GM23338 (cell line): ENCODE results near the gene SMTNL1. TPM values are rescaled to one million over a fixed set of nuclear protein-coding genes. Genes with fewer than 3 reads are reported as not detected.
A peak's percentile ranks its signal among the peaks of the same experiment; 100 is the strongest.

Experiments used
- ATAC-seq: fragments of 200-7000 bp; cut with Tn5 transposase; 3 replicates; pipeline ENCODE4 v1.9.1; 2020
- DNase-seq: peaks from one replicate; pipeline ENCODE4 v3.0.0-alpha.2; 2015; ENCODE audit warnings: low spot score
- H2AFZ ChIP-seq: fragments of 200-600 bp; sonication (generic); 2 replicates; pipeline ENCODE4 v1.8.0; 2016; ENCODE audit warnings: antibody characterized with exemption, mild to moderate bottlenecking, moderate library complexity
- H3F3A ChIP-seq: fragments of 200-600 bp; sonication (generic); replicated peaks from 2 replicates; pipeline ENCODE4 v1.8.0; 2017; ENCODE audit warnings: antibody characterized with exemption, mixed run types, low read depth
- H3K27ac ChIP-seq: fragments of 200-600 bp; sonication (generic); 2 replicates; pipeline ENCODE4 v1.6.1; 2016; ENCODE audit warnings: low read depth
- H3K27me3 ChIP-seq: fragments of 200-600 bp; sonication (generic); 2 replicates; pipeline ENCODE4 v1.8.0; 2016; ENCODE audit warnings: mild to moderate bottlenecking, mixed run types, moderate library complexity; ENCODE audit not compliant: insufficient read depth
- H3K36me3 ChIP-seq: fragments of 200-600 bp; sonication (generic); 2 replicates; pipeline ENCODE4 v1.8.0; 2016; ENCODE audit warnings: mild to moderate bottlenecking; ENCODE audit not compliant: insufficient read depth
- H3K4me1 ChIP-seq: fragments of 200-600 bp; sonication (generic); 2 replicates; pipeline ENCODE4 v1.8.0; 2016; ENCODE audit warnings: mild to moderate bottlenecking, moderate library complexity; ENCODE audit not compliant: insufficient read depth
- H3K4me2 ChIP-seq: fragments of 200-600 bp; sonication (generic); 2 replicates; pipeline ENCODE4 v1.7.1; 2017; ENCODE audit warnings: mixed run types
- H3K4me3 ChIP-seq: fragments of 200-600 bp; sonication (generic); 2 replicates; pipeline ENCODE4 v1.6.1; 2016; ENCODE audit warnings: mixed run types
- H3K79me2 ChIP-seq: fragments of 200-600 bp; sonication (generic); replicated peaks from 2 replicates; pipeline ENCODE4 v1.8.0; 2017; ENCODE audit warnings: mild to moderate bottlenecking; ENCODE audit not compliant: insufficient read depth
- H3K9me2 ChIP-seq: fragments of 200-600 bp; sonication (generic); 2 replicates; pipeline ENCODE4 v1.8.0; 2017; ENCODE audit not compliant: insufficient read depth
- H4K20me1 ChIP-seq: fragments of 200-600 bp; sonication (generic); replicated peaks from 2 replicates; pipeline ENCODE4 v1.8.0; 2017; ENCODE audit warnings: mild to moderate bottlenecking; ENCODE audit not compliant: insufficient read depth
- H3K27ac Mint-ChIP-seq: 2 replicates; pipeline ENCODE4 v1.8.0; 2020; ENCODE audit warnings: inconsistent platforms, mild to moderate bottlenecking, moderate library complexity, mixed read lengths
- H3K27me3 Mint-ChIP-seq: 3 replicates; pipeline ENCODE4 v1.8.0; 2022; ENCODE audit warnings: low read depth, mild to moderate bottlenecking, moderate library complexity, mixed read lengths, inconsistent platforms; ENCODE audit not compliant: insufficient read depth, poor library complexity
- H3K36me3 Mint-ChIP-seq: 3 replicates; pipeline ENCODE4 v1.8.0; 2021; ENCODE audit warnings: low read depth, mild to moderate bottlenecking, inconsistent platforms, moderate library complexity, mixed read lengths
- H3K4me1 Mint-ChIP-seq: 3 replicates; pipeline ENCODE4 v1.8.0; 2020; ENCODE audit warnings: mild to moderate bottlenecking, inconsistent platforms, mixed read lengths
- H3K4me3 Mint-ChIP-seq: 3 replicates; pipeline ENCODE4 v1.8.0; 2021; ENCODE audit warnings: moderate library complexity, mild to moderate bottlenecking, inconsistent platforms, mixed read lengths
- H3K9me3 Mint-ChIP-seq: 3 replicates; pipeline ENCODE4 v1.8.0; 2020; ENCODE audit warnings: moderate library complexity, mild to moderate bottlenecking, inconsistent platforms, mixed read lengths
- CREB1 ChIP-seq: fragments of 250-450 bp; sonication (Bioruptor Pico); IDR thresholded peaks from 2 replicates; pipeline ENCODE4 v1.5.0; 2020; ENCODE audit warnings: low read depth, mild to moderate bottlenecking, moderate library complexity
- EZH2phosphoT487 ChIP-seq: fragments of 200-600 bp; sonication (generic); IDR thresholded peaks from one replicate; pipeline ENCODE4 v1.8.1; 2018; ENCODE audit warnings: antibody characterized with exemption; ENCODE audit not compliant: unreplicated experiment
- JUNB ChIP-seq: IDR thresholded peaks from one replicate; pipeline ENCODE4 v1.6.1; 2016; ENCODE audit warnings: antibody characterized with exemption; ENCODE audit not compliant: unreplicated experiment
- POLR2AphosphoS5 ChIP-seq: IDR thresholded peaks from 2 replicates; pipeline ENCODE4 v1.6.1; 2016; ENCODE audit warnings: antibody characterized with exemption, low read depth
- REST ChIP-seq: IDR thresholded peaks from one replicate; pipeline ENCODE4 v1.6.1; 2018; ENCODE audit warnings: antibody characterized with exemption; ENCODE audit not compliant: unreplicated experiment
- ZNF114 ChIP-seq: fragments of 250-450 bp; sonication (Bioruptor Pico); IDR thresholded peaks from 2 replicates; pipeline ENCODE4 v1.5.0; 2020; ENCODE audit warnings: mild to moderate bottlenecking, moderate library complexity
- ZNF331 ChIP-seq: fragments of 250-450 bp; sonication (Bioruptor Pico); IDR thresholded peaks from 2 replicates; pipeline ENCODE4 v1.5.0; 2020; ENCODE audit warnings: low read depth, mild to moderate bottlenecking, moderate library complexity
- polyA plus RNA-seq: library from polyadenylated mRNA; unstranded; fragments of >200 nt; fragmentation: Nextera tagmentation; extraction: Ambion mirVana; gene quantifications from 2 replicates; pipeline ENCODE4 v1.2.1, GENCODE V29; 2016
- total RNA-seq: library from RNA; depleted of rRNA; stranded (reverse); fragments of >200 nt; shearing (Covaris generic); gene quantifications from 2 replicates; pipeline ENCODE4 v1.2.3, GENCODE V29; 2014
- TF ChIP-seq, protein P1 (sequence below), 2 experiments: fragments of 200-600 bp in 1 of 2; sonication (generic) in 1 of 2; conservative IDR thresholded peaks; 2 replicates each; pipeline versions ENCODE4 v1.5.1 to v1.6.1; 2016 to 2017; ENCODE audit warnings: antibody characterized with exemption in 2 of 2, low read depth in 2 of 2, mild to moderate bottlenecking in 2 of 2, moderate library complexity in 1 of 2
- TF ChIP-seq, protein P2 (sequence below): IDR thresholded peaks from 2 replicates; pipeline ENCODE4 v1.6.1; 2016; ENCODE audit warnings: antibody characterized with exemption

The SMTNL1 gene
- total and polyA plus RNA-seq, 2 experiments from 2014 or later, result 0.31 to 0.70 TPM

DNA sequence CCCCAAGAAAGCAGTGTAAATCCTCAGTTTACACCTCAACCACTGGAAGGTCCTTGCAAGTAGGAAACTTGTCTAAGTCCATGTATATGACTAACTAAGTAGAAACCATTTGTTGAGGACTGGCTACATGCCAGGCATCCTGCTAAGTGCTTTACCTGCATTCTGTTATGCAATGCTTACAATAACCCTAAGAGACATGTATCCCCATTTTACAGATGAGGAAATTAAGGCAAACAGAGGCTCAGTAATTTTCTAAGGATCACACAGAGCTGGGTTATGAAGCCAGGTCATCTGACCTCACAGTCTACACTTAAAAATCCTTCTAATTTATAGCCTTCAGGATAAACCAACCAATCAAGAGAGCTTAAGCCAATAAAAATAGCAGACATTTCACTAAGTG is 8.4 kb upstream of the SMTNL1 start (continued):
- TF ChIP-seq, protein P1, sequence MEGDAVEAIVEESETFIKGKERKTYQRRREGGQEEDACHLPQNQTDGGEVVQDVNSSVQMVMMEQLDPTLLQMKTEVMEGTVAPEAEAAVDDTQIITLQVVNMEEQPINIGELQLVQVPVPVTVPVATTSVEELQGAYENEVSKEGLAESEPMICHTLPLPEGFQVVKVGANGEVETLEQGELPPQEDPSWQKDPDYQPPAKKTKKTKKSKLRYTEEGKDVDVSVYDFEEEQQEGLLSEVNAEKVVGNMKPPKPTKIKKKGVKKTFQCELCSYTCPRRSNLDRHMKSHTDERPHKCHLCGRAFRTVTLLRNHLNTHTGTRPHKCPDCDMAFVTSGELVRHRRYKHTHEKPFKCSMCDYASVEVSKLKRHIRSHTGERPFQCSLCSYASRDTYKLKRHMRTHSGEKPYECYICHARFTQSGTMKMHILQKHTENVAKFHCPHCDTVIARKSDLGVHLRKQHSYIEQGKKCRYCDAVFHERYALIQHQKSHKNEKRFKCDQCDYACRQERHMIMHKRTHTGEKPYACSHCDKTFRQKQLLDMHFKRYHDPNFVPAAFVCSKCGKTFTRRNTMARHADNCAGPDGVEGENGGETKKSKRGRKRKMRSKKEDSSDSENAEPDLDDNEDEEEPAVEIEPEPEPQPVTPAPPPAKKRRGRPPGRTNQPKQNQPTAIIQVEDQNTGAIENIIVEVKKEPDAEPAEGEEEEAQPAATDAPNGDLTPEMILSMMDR (conservative IDR thresholded peaks at IDR 0.05; ENCODE audit: low read depth in 2 of 2), result no peak
- no peak for TF ChIP-seq POLR2AphosphoS5
- no peak for TF ChIP-seq REST
- TF ChIP-seq EZH2phosphoT487, result no peak
- TF ChIP-seq, protein P2, sequence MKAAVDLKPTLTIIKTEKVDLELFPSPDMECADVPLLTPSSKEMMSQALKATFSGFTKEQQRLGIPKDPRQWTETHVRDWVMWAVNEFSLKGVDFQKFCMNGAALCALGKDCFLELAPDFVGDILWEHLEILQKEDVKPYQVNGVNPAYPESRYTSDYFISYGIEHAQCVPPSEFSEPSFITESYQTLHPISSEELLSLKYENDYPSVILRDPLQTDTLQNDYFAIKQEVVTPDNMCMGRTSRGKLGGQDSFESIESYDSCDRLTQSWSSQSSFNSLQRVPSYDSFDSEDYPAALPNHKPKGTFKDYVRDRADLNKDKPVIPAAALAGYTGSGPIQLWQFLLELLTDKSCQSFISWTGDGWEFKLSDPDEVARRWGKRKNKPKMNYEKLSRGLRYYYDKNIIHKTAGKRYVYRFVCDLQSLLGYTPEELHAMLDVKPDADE, result no peak

- Histone ChIP-seq H3K27me3 (no peaks in the 10 kb centered on the region), H4K20me1 (no peaks in the 10 kb centered on the region), H2AFZ (no peak overlapping the region), H3F3A (peaks cover 15% of the 10 kb centered on the region), H3K4me2 (peak overlapping the region; percentile 94), H3K4me3 (peak overlapping the region; percentile 66), H3K27ac (peak overlapping the region; percentile 42), H3K79me2 (peaks cover 28% of the 10 kb centered on the region), H3K36me3 (no peaks in the 10 kb centered on the region), H3K9me2 (no peaks in the 10 kb centered on the region), H3K4me1 (peaks cover 8% of the 10 kb centered on the region; the same call in 1 of the 2 replicates)
- H3K9me3 Mint-ChIP-seq, result no peaks in the 10 kb centered on the region; the same call in 2 of the 3 replicates
- H3K4me3 Mint-ChIP-seq, result peak overlapping the region; percentile 90
- peaks cover 5% of the 10 kb centered on the region for H3K27me3 Mint-ChIP-seq
- TF ChIP-seq EZH2phosphoT487, result no peak
- TF ChIP-seq ZNF114 (CRISPR knock-in tag), result no peak
- no peak for TF ChIP-seq POLR2AphosphoS5
- no peak for TF ChIP-seq CREB1 (CRISPR knock-in tag)
- TF ChIP-seq, protein P1 (conservative IDR thresholded peaks at IDR 0.05; ENCODE audit: low read depth in 2 of 2), result no peak
- no peak for TF ChIP-seq ZNF331 (CRISPR knock-in tag)
- no peak for TF ChIP-seq JUNB
- peak; percentile 14 for ATAC-seq
- no peak for DNase-seq
- peaks cover 25% of the 10 kb centered on the region; the same call in 2 of the 3 replicates for H3K36me3 Mint-ChIP-seq
- peak overlapping the region; percentile 92 for H3K27ac Mint-ChIP-seq
- peaks cover 12% of the 10 kb centered on the region for H3K4me1 Mint-ChIP-seq
These were observed 7.2 kb upstream of the SMTNL1 start for GRCh38 chr11:57530215-57530595.
